ENCODE data around the gene CNTNAP1. TPM values are rescaled to one million over a fixed set of nuclear protein-coding genes. Genes with fewer than 3 reads are reported as not detected.
"Not testable (repeated sequence)": the region's sequence is repeated elsewhere in the genome, so short reads cannot be mapped to it uniquely, and the experiment has no call there.

Gene CNTNAP1
- total RNA-seq, 1 donor from 2014 or later = 2.3 TPM

DNA sequence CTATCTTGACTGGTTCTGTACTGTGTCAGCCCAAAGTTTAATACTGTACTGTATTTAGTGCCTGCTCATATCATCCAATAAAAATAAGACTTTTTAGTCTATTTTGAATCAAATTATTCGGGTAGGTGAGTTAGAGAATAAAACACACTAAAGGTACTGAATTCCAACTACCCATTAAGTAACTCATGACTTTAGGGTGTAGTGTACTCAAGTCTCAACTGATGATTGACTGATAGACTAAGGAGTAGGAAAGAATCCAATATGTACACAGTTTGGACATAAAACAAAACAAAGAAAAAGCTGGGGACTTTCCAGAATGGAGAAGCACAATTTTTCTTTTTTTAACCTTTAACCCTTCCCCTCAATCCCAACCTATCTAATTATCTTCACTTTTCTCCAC is 58.4 kb downstream of the CNTNAP1 start:
- TF ChIP-seq, protein P1, sequence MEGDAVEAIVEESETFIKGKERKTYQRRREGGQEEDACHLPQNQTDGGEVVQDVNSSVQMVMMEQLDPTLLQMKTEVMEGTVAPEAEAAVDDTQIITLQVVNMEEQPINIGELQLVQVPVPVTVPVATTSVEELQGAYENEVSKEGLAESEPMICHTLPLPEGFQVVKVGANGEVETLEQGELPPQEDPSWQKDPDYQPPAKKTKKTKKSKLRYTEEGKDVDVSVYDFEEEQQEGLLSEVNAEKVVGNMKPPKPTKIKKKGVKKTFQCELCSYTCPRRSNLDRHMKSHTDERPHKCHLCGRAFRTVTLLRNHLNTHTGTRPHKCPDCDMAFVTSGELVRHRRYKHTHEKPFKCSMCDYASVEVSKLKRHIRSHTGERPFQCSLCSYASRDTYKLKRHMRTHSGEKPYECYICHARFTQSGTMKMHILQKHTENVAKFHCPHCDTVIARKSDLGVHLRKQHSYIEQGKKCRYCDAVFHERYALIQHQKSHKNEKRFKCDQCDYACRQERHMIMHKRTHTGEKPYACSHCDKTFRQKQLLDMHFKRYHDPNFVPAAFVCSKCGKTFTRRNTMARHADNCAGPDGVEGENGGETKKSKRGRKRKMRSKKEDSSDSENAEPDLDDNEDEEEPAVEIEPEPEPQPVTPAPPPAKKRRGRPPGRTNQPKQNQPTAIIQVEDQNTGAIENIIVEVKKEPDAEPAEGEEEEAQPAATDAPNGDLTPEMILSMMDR (IDR thresholded peaks at IDR 0.05; ENCODE audit: unreplicated experiment) = no peak
- H3K9me3 Mint-ChIP-seq (ENCODE audit: low read depth) = peaks cover 5% of the 10 kb centered on the region
- no peaks in the 10 kb centered on the region for H3K36me3 Mint-ChIP-seq (ENCODE audit: insufficient read depth)
- no peak for DNase-seq (ENCODE audit: low spot score, unreplicated experiment)
- H3K4me1 Mint-ChIP-seq (ENCODE audit: low read depth) = peaks cover 16% of the 10 kb centered on the region
- peak overlapping the region; percentile 93 for H3K27ac Mint-ChIP-seq
- no peak overlapping the region for H3K4me3 Mint-ChIP-seq (ENCODE audit: low read depth)
- H3K27me3 Mint-ChIP-seq = no peaks in the 10 kb centered on the region

DNA sequence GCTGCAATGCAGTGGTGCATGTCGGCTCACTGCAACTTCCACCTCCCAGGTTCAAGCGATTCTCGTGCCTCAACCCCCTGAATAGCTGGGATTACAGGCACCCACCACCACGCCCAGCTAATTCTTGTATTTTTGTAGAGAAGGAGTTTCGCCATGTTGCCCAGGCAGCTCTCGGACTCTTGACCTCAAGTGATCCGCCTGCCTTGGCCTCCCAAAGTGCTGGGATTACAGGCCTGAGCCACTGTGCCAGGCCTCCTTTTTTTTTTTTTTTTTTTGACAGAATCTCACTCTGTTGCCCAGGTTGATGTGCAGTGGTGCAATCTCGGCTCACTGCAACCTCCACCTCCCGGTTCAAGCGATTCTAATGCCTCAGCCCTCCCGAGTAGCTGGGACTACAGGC is 60.6 kb downstream of the CNTNAP1 start:
- not testable (repeated sequence) for H3K27ac Mint-ChIP-seq; DNase-seq (ENCODE audit: low spot score, unreplicated experiment); H3K9me3 Mint-ChIP-seq (ENCODE audit: low read depth); H3K27me3 Mint-ChIP-seq; H3K4me3 Mint-ChIP-seq (ENCODE audit: low read depth); H3K36me3 Mint-ChIP-seq (ENCODE audit: insufficient read depth)
- peaks cover 16% of the 10 kb centered on the region for H3K4me1 Mint-ChIP-seq (ENCODE audit: low read depth)

DNA sequence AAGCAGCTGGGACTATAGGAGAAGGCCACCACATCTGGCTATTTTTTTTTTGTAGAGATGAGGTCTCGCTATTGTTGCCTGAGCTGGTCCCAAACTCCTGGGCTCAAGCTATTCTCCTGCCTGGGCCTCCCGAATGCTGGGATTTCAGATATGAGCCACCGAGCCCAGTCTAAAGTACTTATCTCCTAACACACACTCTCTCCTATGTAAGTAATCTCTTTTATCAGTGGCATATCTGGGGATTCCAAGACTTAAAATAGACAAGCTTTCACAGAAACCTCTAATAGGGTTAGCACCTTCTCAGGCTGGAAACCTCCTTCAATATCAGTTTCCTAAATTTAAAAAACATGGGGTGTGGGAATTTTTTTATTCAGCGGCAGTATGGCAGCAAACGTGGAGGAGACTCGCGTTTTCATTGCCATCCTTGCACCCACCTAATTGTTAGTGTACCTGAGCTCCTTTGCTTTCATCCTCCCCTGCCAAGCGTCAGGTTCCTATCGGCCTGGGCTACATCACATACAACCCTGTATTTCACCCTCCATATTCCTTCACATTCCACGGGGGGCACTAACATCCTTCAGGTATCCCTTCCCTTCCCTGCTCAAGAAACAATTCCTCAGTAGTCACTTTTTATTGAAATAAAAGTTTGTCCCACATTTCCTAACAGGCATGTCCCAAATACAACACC is 61.4 kb downstream of the CNTNAP1 start:
- DNase-seq (ENCODE audit: low spot score, unreplicated experiment) = no peak
- TF ChIP-seq, protein P1 (IDR thresholded peaks at IDR 0.05; ENCODE audit: unreplicated experiment) = peak; percentile 49

DNA sequence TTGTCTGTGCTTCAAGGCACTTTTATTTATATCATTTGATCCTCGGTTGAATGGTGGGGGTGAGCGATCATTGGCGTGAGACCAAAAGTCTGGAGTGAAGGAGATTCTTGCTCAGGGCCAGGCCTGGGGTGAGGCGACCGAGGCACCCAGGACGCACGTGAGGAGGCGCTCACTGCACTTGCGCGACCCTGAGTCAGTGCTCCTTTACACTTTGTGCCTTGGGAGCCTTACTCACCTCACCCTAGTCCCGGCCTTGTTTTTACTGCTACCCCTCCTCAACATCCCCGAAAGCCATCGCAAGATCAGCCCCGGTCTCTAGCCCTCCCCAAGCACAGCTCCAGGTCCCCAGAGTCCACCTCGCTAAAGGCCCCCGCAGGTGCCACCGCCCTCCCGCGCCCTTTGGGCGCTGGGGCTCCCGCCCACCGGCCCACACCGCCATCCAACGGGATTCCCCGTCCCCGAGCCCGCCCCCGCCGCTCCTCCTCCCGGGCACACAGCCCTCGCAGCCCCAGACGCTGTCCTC is 62.0 kb downstream of the CNTNAP1 start:
- TF ChIP-seq, protein P1 (IDR thresholded peaks at IDR 0.05; ENCODE audit: unreplicated experiment) = peak; percentile 8
- Mint-ChIP-seq H3K27me3 (peaks cover 3% of the 10 kb centered on the region), H3K4me3 (ENCODE audit: low read depth) (peak overlapping the region; percentile 89), H3K27ac (peak overlapping the region; percentile 99), H3K9me3 (ENCODE audit: low read depth) (peaks cover 5% of the 10 kb centered on the region), H3K4me1 (ENCODE audit: low read depth) (peaks cover 18% of the 10 kb centered on the region), H3K36me3 (ENCODE audit: insufficient read depth) (no peaks in the 10 kb centered on the region)
- no peak for DNase-seq (ENCODE audit: low spot score, unreplicated experiment)

More for the DNA sequence above, 61.4 kb downstream of the CNTNAP1 start:
- H3K4me3 Mint-ChIP-seq (ENCODE audit: low read depth) = peak overlapping the region; percentile 89
- peaks cover 5% of the 10 kb centered on the region for H3K9me3 Mint-ChIP-seq (ENCODE audit: low read depth)
- no peaks in the 10 kb centered on the region for H3K36me3 Mint-ChIP-seq (ENCODE audit: insufficient read depth)
- peaks cover 3% of the 10 kb centered on the region for H3K27me3 Mint-ChIP-seq
- peaks cover 16% of the 10 kb centered on the region for H3K4me1 Mint-ChIP-seq (ENCODE audit: low read depth)
- H3K27ac Mint-ChIP-seq = peak overlapping the region; percentile 99

DNA sequence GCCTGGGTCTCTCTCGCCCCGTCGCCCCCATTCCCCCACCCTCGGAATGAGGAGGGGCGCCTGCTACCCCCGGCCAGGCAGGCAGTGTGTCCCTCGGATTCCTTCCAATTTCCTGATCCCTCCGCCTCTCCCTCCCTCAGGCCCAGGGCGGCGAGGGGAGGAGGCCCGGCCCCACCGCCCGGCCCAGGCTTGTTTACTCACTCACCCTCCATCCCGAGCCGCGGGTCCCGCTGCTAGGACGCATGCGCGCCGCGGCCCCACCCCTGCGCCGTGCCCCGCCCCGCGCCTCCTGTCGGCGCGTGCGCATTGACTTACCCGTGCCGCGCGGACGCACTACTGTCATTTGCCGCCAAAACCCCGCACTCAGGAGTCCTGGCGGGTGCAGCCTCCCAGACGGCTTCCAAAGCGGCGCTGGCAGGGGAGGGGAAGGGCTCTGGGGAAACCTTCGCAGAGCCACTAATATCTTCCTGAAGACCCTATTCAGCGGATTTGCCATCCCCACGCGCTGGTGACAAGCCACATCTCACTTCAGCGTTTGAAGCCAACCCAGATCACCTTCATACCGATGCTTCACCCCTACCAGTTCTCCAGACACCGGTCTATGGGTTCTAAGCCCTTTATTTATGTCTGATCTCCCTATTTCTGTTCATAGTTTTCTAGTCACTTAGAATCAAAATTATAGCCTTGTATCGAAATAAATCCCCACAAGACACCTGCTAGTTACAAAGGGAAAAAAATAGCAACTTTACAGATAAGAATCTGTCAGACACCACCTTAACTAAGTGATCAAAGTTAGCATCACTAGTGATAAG is 62.7 kb downstream of the CNTNAP1 start, which contains the start of gene EZH1:
TSS of gene EZH1 (minus strand) at position 235 of the 812 bp plus-strand sequence. CDS start 16,099 bp downstream, outside the sequence.
- peaks cover 5% of the 10 kb centered on the region for H3K9me3 Mint-ChIP-seq (ENCODE audit: low read depth)
- peaks cover 20% of the 10 kb centered on the region for H3K4me1 Mint-ChIP-seq (ENCODE audit: low read depth)
- peak within 1 kb of the TSS; percentile 99 for H3K27ac Mint-ChIP-seq
- TF ChIP-seq, protein P1 (IDR thresholded peaks at IDR 0.05; ENCODE audit: unreplicated experiment) = no peak
- peak; percentile 93 for DNase-seq (ENCODE audit: low spot score, unreplicated experiment)
- peaks cover 3% of the 10 kb centered on the region for H3K27me3 Mint-ChIP-seq
- peak within 1 kb of the TSS; percentile 89 for H3K4me3 Mint-ChIP-seq (ENCODE audit: low read depth)
- H3K36me3 Mint-ChIP-seq (ENCODE audit: insufficient read depth) = no peaks in the 10 kb centered on the region

All from progenitor cell of endocrine pancreas (in vitro differentiated cells).